RWPE1 (cell line): ENCODE results near the gene RMND1.

Source experiments
- CTCF ChIA-PET: fragments of 350-600 bp; sonication (Branson Sonifier 250); formaldehyde crosslinking; extraction: SDS; loops from one replicate; lab custom pipeline; 2021; lab: Yijun Ruan, JAX
- POLR2A ChIA-PET: fragments of 400-600 bp; formaldehyde crosslinking; extraction: SDS; loops from one replicate; lab custom pipeline; 2020; ENCODE audit warnings: antibody characterized with exemption; ENCODE audit not compliant: low non-redundant PET; lab: Yijun Ruan, JAX
- DNase-seq: peaks from one replicate; pipeline ENCODE4 v3.0.0; 2012; ENCODE audit warnings: low spot score
- H3K27ac ChIP-seq: fragments of 450-650 bp; 2 replicates; pipeline ENCODE4 v1.5.1; 2017
- TF ChIP-seq, protein P1 (sequence below): fragments of 450-650 bp; conservative IDR thresholded peaks from 2 replicates; pipeline ENCODE4 v1.5.1; 2017; ENCODE audit warnings: low read depth, mild to moderate bottlenecking

RMND1 gene

DNA sequence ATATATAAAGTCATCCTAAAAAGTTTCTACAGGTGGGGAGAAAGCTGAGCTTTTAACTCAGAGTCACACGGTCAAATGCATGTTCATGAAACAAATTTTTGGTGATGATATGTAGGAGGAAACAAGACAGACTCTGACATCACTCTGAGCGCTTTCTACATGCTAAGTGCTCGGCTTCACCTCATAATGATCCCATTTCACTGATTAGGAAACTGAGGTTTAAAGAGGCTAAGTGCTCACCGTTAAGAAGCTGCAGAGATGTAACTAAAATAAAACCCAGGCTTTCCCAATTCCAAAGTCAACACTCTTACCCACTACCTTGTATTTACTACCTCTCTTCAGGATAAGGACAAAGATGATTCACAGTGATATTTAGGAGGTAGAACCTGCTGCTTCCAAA, 4.7 kb downstream of the RMND1 start:
- CTCF ChIA-PET: interaction anchor here (0.5 to 0.7 kb wide), 3 partner anchors 13 to 827 kb away, joined by 3 to 4 read pairs (median 3); no protein-coding TSS in a partner anchor
- POLR2A ChIA-PET: no interaction called here

DNA sequence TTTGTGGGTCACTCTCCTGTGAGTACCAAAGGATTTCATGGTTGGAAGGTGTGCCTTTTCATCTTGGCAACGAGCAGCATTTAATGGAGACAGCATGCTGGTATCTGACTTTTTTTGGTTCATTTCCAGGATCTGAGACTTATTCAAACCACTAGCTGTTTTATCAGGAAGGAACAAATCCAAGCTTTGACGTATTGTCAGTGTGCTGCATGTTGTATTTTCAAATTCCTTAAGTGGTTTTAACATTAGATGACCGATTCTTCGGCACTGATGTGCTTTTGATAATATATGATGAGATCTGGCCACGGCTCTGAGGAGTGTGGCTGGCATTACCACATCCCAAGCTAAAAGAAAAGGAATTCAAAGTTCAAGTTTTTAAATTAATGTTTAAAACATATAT, 6.4 kb downstream of the RMND1 start:
- no peak for DNase-seq
- POLR2A ChIA-PET: no interaction called here
- TF ChIP-seq, protein P1, sequence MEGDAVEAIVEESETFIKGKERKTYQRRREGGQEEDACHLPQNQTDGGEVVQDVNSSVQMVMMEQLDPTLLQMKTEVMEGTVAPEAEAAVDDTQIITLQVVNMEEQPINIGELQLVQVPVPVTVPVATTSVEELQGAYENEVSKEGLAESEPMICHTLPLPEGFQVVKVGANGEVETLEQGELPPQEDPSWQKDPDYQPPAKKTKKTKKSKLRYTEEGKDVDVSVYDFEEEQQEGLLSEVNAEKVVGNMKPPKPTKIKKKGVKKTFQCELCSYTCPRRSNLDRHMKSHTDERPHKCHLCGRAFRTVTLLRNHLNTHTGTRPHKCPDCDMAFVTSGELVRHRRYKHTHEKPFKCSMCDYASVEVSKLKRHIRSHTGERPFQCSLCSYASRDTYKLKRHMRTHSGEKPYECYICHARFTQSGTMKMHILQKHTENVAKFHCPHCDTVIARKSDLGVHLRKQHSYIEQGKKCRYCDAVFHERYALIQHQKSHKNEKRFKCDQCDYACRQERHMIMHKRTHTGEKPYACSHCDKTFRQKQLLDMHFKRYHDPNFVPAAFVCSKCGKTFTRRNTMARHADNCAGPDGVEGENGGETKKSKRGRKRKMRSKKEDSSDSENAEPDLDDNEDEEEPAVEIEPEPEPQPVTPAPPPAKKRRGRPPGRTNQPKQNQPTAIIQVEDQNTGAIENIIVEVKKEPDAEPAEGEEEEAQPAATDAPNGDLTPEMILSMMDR: no peak
- H3K27ac ChIP-seq: no peak overlapping the region
- CTCF ChIA-PET: no interaction called here

More for the DNA sequence above, 4.7 kb downstream of the RMND1 start:
- TF ChIP-seq, protein P1: no peak
- no peak overlapping the region for H3K27ac ChIP-seq
- no peak for DNase-seq

DNA sequence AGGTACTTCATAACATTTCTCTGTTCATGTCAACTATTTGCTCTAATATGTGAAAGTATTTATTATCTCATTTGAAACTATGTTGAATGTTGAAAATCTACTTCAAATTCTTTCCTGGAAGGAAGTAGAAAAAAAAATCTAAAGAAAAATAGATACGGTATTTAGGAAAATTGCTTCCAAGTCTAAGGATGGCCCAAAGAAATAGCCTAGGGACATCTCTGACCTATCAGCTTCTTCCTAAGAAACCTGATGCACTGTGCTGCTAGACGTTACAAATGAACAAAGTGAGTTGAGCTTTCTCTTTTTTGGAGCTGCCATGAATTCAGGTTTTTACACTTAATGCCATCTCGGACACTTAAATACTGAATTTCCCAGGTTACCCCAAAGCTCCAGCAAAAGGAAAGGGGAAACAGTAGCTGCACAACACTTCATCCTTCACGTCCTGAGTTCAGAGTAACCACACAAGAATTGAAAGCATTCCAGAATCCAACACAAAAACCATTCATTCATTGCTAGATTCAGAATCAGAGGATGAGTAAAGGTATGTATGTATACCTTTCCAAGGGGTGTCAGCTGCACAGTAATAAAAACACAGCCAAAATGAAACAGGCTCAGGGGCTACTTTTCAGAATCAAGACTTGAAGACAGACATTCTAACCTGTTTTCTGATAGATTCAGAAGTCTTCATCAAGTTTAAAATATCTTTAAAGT, 7.9 kb downstream of the RMND1 start:
- CTCF ChIA-PET: no interaction called here
- no peak for DNase-seq
- H3K27ac ChIP-seq: no peak overlapping the region
- POLR2A ChIA-PET: no interaction called here
- TF ChIP-seq, protein P1: no peak

DNA sequence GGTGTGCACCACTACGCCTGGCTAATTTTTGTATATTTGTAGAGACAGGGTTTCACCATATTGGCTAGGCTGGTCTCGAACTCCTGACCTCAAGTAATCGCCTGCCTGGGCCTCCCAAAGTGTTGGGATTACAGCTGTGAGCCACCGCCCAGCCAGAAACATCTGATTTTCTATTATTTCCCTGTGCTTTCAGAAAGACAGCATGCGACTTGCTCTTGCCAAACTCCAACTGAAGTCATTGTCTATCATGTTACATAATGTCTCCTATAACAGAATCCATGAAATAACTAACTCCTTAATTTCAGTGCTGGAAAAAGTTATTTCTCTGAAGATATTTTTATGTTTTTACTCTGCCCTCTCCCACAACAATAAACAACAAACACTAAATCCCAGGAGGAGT, 8.5 kb downstream of the RMND1 start:
- no peak overlapping the region for H3K27ac ChIP-seq
- CTCF ChIA-PET: no interaction called here
- POLR2A ChIA-PET: no interaction called here
- no peak for DNase-seq
- TF ChIP-seq, protein P1: no peak

DNA sequence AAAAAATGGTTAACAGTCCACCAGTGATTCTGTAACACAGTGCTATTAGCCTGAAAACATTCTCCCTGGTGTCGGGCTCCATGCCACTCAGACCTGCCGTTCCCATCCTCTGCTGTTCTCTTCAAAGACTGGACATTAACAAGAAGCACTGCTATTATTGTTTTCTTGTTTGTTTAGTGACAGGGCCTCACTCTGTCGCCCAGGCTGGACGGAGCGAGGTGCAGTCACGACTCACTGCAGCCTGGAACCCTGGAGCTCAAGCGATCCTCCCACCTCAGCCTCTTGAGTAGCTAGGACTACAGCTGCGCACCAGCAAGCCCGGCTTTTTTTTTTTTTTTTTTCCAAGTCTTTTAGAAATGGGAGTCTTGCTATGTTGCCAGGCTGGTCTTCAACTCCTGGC, 9.6 kb downstream of the RMND1 start:
- no peak for DNase-seq
- ChIA-PET POLR2A (no interaction called here), CTCF (interaction anchor here (1.0 kb wide), 1 partner anchor 36 kb away, joined by 8 read pairs; no protein-coding TSS in a partner anchor)
- TF ChIP-seq, protein P1: no peak
- no peak overlapping the region for H3K27ac ChIP-seq

DNA sequence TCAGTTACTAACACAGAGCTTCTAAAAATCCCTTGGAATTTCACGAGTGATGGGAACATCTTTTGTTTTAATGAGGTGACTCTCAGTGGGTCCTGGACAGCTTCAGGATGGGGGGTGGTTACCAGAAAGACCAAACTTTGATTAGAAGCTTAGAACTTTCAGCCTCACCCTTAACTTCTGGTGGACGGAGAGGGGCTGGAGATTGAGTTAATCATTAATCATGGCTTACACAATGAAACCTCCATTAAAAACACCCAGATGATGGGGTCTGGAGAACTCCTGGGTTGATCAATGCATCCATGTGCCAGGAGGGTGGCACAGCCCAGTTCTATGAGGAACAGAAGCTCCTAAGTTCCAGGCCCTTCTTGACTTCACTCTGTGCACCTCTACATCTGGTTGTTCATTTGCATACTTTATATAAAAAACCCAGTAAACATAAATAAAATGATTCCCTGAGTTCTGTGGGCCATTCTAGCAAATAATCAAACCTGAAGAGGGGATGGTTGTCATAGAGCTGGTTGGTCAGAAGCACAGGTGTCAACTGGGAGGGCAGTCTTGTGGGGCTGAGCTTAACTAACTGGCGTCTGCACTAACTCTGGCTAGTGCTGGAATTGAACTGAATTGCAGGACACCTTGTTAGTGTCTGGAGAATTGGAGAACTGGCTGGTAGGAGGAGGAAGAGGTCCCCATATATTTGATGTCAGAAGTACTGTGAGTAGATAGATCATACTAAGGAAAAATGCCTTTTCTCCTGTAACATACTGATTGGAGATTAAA, 10.3 kb downstream of the RMND1 start:
- TF ChIP-seq, protein P1: no peak
- DNase-seq: no peak
- POLR2A ChIA-PET: no interaction called here
- H3K27ac ChIP-seq: no peak overlapping the region
- CTCF ChIA-PET: interaction anchor here (0.6 to 1.0 kb wide), 3 partner anchors 16 to 913 kb away, joined by 3 to 8 read pairs (median 4); no protein-coding TSS in a partner anchor
